ENCODE data around the gene LINGO3.
A peak's percentile ranks its signal among the peaks of the same experiment; 100 is the strongest.

DNA sequence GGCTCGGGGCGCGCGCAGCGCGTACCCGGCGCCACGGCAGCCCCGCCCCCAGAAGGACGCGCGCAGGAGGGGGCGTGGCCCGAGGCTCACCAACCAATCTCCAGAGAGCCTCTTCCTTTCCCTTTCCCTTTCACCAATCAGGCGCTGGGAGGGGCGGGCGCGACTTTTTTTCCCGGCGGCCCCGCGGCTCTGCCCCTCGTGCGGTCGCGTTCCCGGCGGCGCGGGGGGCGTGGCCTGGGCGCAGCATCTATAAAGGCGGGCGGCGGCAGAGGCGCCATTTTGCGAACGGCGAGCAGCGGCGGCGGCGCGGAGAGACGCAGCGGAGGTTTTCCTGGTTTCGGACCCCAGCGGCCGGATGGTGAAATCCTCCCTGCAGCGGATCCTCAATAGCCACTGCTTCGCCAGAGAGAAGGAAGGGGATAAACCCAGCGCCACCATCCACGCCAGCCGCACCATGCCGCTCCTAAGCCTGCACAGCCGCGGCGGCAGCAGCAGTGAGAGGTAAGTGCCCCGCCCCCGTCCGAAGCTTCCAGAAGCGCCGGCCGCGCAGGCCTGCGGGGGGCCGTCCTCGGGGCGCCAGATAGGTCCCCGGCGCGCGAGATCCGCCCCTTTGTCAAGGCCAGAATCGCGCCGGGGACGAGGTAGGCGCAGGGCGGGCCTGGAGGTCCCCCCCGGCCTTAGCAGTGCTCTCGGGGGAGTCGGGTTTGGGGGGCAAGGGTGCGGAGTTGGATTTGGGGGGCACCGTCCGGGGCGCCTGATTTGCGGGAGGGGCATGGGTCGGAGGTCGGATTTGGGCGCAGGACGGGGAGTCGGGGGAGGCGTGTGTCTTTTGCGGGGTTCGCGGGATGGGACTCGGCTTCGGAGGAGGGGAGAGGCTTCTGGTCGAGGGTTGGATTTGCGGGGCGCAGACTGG is 38.5 kb downstream of the LINGO3 start:
- TF ChIP-seq, protein P1, sequence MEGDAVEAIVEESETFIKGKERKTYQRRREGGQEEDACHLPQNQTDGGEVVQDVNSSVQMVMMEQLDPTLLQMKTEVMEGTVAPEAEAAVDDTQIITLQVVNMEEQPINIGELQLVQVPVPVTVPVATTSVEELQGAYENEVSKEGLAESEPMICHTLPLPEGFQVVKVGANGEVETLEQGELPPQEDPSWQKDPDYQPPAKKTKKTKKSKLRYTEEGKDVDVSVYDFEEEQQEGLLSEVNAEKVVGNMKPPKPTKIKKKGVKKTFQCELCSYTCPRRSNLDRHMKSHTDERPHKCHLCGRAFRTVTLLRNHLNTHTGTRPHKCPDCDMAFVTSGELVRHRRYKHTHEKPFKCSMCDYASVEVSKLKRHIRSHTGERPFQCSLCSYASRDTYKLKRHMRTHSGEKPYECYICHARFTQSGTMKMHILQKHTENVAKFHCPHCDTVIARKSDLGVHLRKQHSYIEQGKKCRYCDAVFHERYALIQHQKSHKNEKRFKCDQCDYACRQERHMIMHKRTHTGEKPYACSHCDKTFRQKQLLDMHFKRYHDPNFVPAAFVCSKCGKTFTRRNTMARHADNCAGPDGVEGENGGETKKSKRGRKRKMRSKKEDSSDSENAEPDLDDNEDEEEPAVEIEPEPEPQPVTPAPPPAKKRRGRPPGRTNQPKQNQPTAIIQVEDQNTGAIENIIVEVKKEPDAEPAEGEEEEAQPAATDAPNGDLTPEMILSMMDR (IDR thresholded peaks at IDR 0.05 in 8 of 11, conservative IDR thresholded peaks at IDR 0.05 in 3 of 11) = peak in 10 of 11 experiments; percentile 12 to 53 (median 39)
- peak; percentile 100 for TF ChIP-seq POLR2AphosphoS5 (IDR thresholded peaks at IDR 0.05)

Measured in spleen (tissue), 7 donors.